GM21825 (cell line): ENCODE data around the gene ITGB3BP.
"Not testable (repeated sequence)": the region's sequence is repeated elsewhere in the genome, so short reads cannot be mapped to it uniquely, and the experiment has no call there.

Source experiments
- ATAC-seq: cut with Tn5 transposase; IDR thresholded peaks from one replicate; pipeline ENCODE4 v1.9.1; 2021; ENCODE audit warnings: mild to moderate bottlenecking, moderate library complexity; ENCODE audit not compliant: unreplicated experiment

ITGB3BP gene

DNA sequence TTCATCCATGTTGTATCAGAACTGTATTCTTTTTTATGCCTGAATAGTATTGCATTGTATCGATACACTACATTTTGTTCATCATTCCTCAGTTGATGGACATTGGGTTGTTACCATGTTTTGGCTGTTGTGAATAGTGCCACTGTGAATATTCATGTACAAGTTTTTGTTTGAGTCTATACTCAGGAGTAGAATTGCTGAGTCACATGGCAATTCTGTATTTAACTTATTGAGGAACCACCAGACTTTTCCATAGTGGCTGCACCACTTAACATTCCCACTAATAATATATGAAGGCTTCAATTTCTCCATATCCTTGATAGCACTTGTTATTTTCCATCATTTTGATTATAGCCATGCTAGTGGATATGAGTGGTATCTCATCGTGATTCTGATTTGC, 99.4 kb downstream of the ITGB3BP start:
- no peak for ATAC-seq

DNA sequence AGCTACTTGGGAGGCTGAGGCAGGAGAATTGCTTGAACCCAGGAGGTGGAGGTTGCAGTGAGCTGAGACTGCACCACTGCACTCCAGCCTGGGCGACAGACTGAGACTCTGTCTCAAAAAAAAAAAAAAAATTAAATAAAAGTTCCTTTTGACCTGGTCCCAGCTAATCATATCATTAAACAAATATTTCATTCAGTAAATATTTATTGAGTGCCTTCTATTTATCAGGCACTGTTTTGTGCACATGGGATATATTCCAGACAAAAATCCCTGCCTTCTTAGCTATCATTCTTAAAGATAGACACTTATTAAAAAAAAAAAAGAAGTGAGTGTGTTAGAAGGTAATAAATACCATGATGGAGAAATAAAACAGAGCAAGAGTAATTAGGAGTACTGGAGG, 102.3 kb downstream of the ITGB3BP start:
- not testable (repeated sequence) for ATAC-seq

DNA sequence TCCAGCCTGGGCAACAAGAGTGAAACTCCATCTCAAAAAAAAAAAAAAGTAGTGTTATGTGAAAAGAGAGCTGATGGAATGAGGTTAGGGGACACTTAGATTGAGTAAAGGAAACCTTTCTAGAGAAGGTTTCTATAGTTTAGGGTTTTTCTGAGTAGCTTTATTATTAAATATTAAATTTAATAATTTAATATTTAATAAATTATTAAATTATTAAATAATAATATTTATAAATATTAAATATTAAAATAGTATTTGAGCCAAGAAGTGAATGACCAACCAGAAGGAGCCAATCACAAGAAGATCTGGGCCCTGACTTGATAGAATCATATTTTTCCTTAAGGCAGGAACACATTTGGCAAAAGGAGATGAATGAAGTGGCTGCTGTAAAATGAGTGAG, 104.9 kb downstream of the ITGB3BP start:
- no peak for ATAC-seq

DNA sequence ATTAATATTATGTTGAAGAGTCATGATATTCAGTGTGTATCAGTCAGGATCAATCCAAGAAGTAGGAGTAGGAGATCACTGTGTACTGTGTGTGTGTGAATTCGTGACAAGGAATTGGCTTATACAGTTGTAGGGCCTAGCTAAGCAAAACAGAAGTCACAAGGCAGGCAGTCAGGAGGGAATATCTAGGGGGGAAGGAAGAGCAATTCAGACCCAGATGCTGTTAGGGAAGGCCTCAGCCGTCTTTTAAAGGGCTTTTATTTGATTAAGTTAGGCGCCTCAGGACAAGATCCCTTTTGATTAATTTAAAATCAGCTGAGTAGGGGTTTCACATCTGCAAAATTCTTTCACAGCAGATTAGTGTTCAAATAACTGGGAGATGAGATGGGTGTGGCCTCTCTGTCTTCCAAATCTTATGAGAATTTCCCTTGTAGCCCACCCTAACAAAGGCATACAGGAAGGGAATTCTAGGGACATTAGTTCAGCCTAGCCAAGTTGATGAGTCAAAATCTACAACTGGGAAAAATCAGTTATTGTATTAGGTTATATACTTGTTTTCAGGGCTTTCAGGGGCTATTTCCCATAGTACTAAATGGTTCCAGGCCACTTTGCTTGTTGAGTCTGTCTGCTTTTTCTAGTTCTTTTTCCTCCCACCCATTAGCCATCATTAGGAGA, 108.2 kb downstream of the ITGB3BP start:
- no peak for ATAC-seq

DNA sequence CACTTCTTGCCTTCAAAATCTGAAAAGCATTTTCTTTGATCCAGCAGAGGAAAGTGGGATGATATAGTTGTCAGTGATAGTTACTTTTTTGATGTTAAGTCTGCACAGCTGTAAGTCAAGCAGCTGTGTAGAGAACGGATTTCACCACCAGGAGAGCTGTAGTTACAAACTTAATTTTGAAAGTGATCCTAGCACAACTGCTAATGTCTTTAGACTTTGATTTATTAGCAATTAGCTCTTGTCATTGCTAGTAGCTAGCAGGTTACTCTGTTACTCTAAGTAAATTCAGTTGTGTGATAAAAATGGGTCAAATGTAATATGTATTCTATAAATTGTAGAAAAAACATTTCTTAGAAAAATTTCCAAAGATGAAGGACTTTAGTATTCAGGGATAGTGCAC, 109.6 kb downstream of the ITGB3BP start:
- no peak for ATAC-seq

DNA sequence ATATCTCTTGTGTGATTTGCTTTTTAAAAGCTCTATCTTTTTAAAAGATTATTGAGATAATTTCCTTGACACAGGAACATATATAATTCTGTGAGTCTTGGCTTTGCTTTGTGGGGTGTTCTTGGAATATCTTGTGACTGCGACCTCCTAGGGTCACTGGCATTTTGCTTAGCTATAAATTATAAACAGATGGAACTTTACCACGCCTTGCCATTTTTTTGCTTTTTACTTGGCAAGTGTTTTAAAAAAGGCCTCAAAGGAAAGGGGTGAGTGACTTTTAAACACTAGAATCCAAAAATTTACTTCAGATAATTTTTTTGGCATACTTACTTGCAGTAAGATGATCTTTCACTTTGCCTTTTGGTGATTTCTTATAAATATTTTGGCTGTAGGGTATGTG, 112.0 kb downstream of the ITGB3BP start:
- ATAC-seq = no peak

DNA sequence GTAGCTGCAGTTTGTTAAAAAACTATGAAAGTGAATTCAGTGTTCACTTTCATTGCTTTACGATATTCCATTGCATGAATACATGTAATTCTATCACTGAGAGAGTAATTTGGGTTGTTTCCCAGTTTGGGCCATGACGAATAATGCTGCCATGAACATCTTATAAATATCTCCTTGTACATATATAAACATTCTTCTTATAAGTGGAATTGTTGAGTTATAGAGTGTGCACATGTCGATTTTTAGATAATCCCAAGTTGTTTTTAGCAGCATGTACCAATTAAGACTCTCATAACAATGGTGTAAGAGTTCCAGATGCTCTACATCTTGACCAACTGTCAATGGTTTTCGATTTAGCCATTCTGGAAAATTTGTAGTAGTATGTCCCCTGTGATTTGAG, 114.7 kb downstream of the ITGB3BP start:
- ATAC-seq = no peak

DNA sequence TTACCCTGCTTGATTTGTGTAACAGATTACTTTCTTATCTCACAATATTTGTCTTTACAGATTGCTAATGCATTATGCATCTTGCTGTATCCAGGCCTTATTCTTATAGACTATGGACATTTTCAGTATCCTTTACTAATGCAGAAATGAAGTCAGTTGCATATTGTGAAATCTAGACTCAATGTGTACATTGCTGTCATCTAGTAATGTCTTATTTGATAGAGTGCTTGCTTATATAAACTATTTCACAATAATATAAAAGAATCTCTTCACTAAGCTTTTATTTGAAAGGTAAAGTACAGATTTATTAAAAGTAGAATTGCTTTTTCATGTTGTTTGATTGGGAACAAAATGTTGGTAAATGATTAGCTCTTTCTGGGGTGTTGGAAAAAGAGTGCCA, 116.0 kb downstream of the ITGB3BP start:
- no peak for ATAC-seq

DNA sequence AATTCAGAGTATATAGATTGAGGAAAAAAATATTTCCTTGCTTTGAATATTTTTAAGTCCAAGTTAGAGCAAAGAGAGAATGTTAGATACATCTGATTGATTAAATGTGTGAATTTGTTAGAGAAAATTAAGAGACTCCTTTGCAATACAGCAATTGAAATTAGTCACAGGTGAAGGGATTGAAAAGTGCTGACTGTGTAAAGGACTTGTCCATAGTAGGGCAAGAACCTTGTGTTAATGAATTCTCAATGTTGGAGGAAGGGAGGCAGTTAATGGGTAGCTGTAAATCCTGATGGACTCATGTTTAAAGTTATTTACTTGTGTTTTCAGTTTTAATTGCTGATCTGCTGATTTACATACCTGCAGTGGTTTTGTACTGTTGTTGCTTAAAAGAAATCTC, 117.0 kb downstream of the ITGB3BP start:
- no peak for ATAC-seq

DNA sequence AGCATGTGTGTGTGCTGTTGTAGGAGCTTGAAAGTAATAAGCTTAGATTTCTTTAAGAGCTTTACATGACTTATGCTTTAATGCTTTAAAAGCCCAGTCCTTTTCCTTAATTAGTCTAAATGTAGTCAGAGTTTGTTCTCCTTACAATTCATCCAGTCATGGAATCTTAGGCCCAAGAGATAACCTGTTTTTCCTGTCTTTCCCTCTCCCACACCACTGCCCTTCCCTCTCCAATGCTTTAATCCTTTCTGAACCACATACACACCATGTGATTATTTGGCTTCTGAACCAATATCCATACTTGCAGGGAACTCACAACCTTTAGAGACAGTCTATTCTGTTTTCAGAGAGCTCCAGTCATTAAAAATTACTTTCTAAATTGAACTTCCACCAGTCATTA, 118.0 kb downstream of the ITGB3BP start:
- no peak for ATAC-seq

DNA sequence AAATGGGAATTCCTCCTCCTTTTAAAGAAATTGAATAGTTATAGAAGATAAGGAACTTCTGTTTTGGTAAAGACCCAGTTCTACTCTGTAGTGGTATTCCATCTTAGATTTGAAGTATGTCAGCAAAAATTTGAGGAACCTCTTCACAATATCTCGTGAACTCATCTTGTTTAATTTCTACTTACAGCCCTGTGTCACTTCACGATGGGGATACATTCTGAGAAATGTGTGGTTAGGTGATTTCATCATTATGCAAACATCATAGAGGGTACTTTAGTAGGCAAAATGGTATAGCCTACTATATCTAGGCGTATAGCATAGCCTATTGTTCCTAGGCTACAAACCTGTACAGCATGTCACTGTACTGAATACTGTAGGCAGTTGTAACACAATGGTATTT, 119.6 kb downstream of the ITGB3BP start:
- no peak for ATAC-seq

DNA sequence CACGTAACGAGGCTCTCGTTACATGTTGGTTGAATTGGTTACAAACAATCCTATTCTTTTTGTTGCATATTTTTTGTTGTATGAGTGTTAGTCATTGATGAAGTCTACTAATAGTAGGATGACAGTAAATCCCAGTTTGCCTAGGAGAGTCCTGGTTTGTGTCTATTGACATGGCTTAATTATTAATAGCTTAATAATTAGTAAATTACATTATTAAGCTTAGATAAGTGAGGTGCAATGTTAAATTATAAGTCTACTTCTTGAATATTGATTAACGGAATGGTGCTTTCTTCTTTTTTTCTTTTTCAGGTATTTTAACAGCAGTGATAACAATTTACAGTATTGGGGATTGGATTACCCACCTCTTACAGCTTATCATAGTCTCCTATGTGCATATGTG, 121.1 kb downstream of the ITGB3BP start:
- no peak for ATAC-seq
